Measurements from ENCODE around the gene UBE2D2. TPM values are rescaled to one million over a fixed set of nuclear protein-coding genes. Genes with fewer than 3 reads are reported as not detected.
A peak's percentile ranks its signal among the peaks of the same experiment; 100 is the strongest.

UBE2D2 gene
- total and polyA plus RNA-seq, 2 donors (not counting 1 experiment from before 2014, with no cell fraction given), result 64.3 to 168 TPM

DNA sequence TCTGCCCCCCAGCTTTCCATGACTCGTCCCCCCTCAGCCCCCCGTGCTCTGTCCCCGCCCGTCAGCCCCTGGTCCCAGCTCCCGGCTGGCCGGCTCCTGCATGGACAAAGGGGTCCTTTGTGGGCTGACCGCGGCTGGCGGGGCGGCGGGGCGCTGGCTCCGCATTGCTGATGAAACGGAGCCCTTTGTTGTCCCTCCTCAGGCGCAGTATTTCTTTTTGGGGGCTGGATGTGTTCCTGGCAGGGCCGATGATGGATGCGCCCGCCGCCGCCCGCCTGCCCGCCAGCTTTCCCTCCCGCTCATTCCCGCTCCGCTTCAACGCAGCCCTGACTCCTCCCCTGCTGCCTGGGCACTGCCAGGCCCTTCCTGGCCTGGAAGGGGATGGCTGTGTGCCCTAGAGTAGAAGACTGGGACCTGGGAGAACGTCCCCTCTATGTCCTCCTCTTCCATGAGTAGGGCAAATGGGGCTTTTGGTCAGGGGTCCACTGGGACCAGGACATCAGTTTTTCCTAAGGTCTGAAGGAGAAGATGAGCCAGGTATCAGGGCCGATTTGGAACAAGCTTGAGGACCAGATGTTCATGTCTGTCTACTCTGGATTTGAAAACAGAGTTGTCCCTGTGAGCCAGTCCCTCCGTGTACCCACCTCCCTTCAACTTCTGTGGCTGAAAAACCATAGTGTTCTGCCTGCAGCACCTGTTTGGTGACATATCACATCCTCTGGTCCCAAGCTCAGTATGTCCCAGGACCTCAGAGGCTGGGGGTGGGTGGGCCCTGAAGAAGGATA lies 116.0 kb downstream of the UBE2D2 start:
- H3K4me3 Mint-ChIP-seq, result peak overlapping the region; percentile 5
- no peak overlapping the region for H2AFZ ChIP-seq (ENCODE audit: insufficient read depth, low read depth, low read length, poor library complexity, severe bottlenecking)
- TF ChIP-seq, protein P1, sequence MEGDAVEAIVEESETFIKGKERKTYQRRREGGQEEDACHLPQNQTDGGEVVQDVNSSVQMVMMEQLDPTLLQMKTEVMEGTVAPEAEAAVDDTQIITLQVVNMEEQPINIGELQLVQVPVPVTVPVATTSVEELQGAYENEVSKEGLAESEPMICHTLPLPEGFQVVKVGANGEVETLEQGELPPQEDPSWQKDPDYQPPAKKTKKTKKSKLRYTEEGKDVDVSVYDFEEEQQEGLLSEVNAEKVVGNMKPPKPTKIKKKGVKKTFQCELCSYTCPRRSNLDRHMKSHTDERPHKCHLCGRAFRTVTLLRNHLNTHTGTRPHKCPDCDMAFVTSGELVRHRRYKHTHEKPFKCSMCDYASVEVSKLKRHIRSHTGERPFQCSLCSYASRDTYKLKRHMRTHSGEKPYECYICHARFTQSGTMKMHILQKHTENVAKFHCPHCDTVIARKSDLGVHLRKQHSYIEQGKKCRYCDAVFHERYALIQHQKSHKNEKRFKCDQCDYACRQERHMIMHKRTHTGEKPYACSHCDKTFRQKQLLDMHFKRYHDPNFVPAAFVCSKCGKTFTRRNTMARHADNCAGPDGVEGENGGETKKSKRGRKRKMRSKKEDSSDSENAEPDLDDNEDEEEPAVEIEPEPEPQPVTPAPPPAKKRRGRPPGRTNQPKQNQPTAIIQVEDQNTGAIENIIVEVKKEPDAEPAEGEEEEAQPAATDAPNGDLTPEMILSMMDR (IDR thresholded peaks at IDR 0.05), result no peak
- no peak for TF ChIP-seq EZH2 (IDR thresholded peaks at IDR 0.05; ENCODE audit: borderline replicate concordance, insufficient read depth, low read depth, low read length, poor library complexity, severe bottlenecking)
- H4K20me1 ChIP-seq (ENCODE audit: control insufficient read depth, insufficient read depth, low read length, poor library complexity, severe bottlenecking), result peaks cover 96% of the 10 kb centered on the region
- ATAC-seq (ENCODE audit: low read depth) (no peak), DNase-seq (no peak)
- ChIA-PET CTCF (interaction anchor here (0.7 to 1.7 kb wide), 5 partner anchors 13 to 75 kb away, joined by 3 to 6 read pairs (median 4); no protein-coding TSS in a partner anchor), POLR2A (interaction anchor here (0.6 to 1.5 kb wide), 3 partner anchors 10 to 71 kb away, joined by 3 to 6 read pairs (median 4); no protein-coding TSS in a partner anchor)
- peaks cover 0 to 61% of the 10 kb centered on the region in 2 experiments for H3K36me3 ChIP-seq (replicated peaks in 1 of 2; ENCODE audit: control extremely low read depth in 1 of 2, control insufficient read depth in 1 of 2, extremely low read depth in 1 of 2, insufficient read depth in 2 of 2, low read length in 1 of 2)
- H3K9me3 Mint-ChIP-seq (ENCODE audit: insufficient read depth), result no peaks in the 10 kb centered on the region
- intact Hi-C loops (cut with micrococcal nuclease), result no loop called here
- H3K27me3 ChIP-seq (replicated peaks in 1 of 4; ENCODE audit: control extremely low read depth in 1 of 4, control insufficient read depth in 3 of 4, insufficient read depth in 4 of 4, low read length in 3 of 4), result no peaks in the 10 kb centered on the region
- WGBS (ENCODE audit: insufficient coverage), result 93% methylated on average over 23 of the region's 29 CpGs
- no peak overlapping the region for H3K4me2 ChIP-seq (replicated peaks; ENCODE audit: low read depth, low read length, poor library complexity, severe bottlenecking)
- peaks cover 60% of the 10 kb centered on the region for H3K4me1 Mint-ChIP-seq
- peaks cover 32 to 50% of the 10 kb centered on the region in 2 donors for H3K4me1 ChIP-seq (ENCODE audit: control insufficient read depth in 2 of 2, insufficient read depth in 2 of 2, low read length in 2 of 2)
- H3K27ac Mint-ChIP-seq, result peak overlapping the region; percentile 82
- H3K9me3 ChIP-seq (ENCODE audit: control extremely low read depth in 1 of 3, control insufficient read depth in 2 of 3, insufficient read depth in 1 of 3, low read length in 2 of 3), result no peaks in the 10 kb centered on the region
- no peaks in the 10 kb centered on the region for H3K27me3 Mint-ChIP-seq
- H3K79me2 ChIP-seq (ENCODE audit: control insufficient read depth, insufficient read depth, low read length), result peaks cover 92% of the 10 kb centered on the region
- peak overlapping the region in 1 of 2 donors; percentile 52 for H3K27ac ChIP-seq (ENCODE audit: low read length in 2 of 2)
- H3K9ac ChIP-seq (ENCODE audit: low read length), result no peak overlapping the region
- no peak overlapping the region for H3K4me3 ChIP-seq (ENCODE audit: control extremely low read depth in 1 of 5, extremely low read depth in 1 of 5, insufficient read depth in 1 of 5, low read depth in 2 of 5, low read length in 4 of 5)

Small RNAs within 50 kb of the gene (small RNA-seq; reads per million reads assigned to genes)
- gene RF00019 (ENCODE audit: insufficient read length, low read depth, low replicate concordance), result not detected

Other genes starting within 250 kb of the UBE2D2 start
- 109 and 121 TPM in 2 replicates for gene PAIP2, start 219.5 kb upstream of the UBE2D2 start, total RNA-seq
- gene PAIP2, start 219.5 kb upstream of the UBE2D2 start, polyA plus RNA-seq, result 38.5 and 99.0 TPM in 2 replicates
- 5.8 and 6.4 TPM in 2 replicates for gene SLC23A1, start 178.0 kb upstream of the UBE2D2 start, total RNA-seq
- gene SLC23A1, start 178.0 kb upstream of the UBE2D2 start, polyA plus RNA-seq, result 9.6 and 12.3 TPM in 2 replicates
- 71.8 and 72.2 TPM in 2 replicates for gene MZB1, start 171.4 kb upstream of the UBE2D2 start, total RNA-seq
- 306 and 375 TPM in 2 replicates for gene MZB1, start 171.4 kb upstream of the UBE2D2 start, polyA plus RNA-seq
- 3.0 and 3.7 TPM in 2 replicates for gene PROB1, start 166.2 kb upstream of the UBE2D2 start, total RNA-seq
- 1.1 and 1.2 TPM in 2 replicates for gene PROB1, start 166.2 kb upstream of the UBE2D2 start, polyA plus RNA-seq
- gene SPATA24, start 157.2 kb upstream of the UBE2D2 start, total RNA-seq, result 6.4 and 8.2 TPM in 2 replicates
- gene SPATA24, start 157.2 kb upstream of the UBE2D2 start, polyA plus RNA-seq, result 2.0 and 4.6 TPM in 2 replicates
- gene DNAJC18, start 121.8 kb upstream of the UBE2D2 start, total RNA-seq, result 13.6 and 16.5 TPM in 2 replicates
- gene DNAJC18, start 121.8 kb upstream of the UBE2D2 start, polyA plus RNA-seq, result 2.0 and 2.1 TPM in 2 replicates
- not detected in 2 replicates for gene ECSCR, start 98.6 kb upstream of the UBE2D2 start, total RNA-seq
- gene ECSCR, start 98.6 kb upstream of the UBE2D2 start, polyA plus RNA-seq, result not detected in 2 replicates
- gene SMIM33, start 90.3 kb upstream of the UBE2D2 start, total RNA-seq, result not detected in 2 replicates
- gene SMIM33, start 90.3 kb upstream of the UBE2D2 start, polyA plus RNA-seq, result not detected in 2 replicates
- 0.29 and 1.1 TPM in 2 replicates for gene STING1, start 78.6 kb upstream of the UBE2D2 start, total RNA-seq
- 2.8 and 5.3 TPM in 2 replicates for gene STING1, start 78.6 kb upstream of the UBE2D2 start, polyA plus RNA-seq
- gene CXXC5, start 87.0 kb downstream of the UBE2D2 start, total RNA-seq, result 143 and 161 TPM in 2 replicates
- 92.9 and 126 TPM in 2 replicates for gene CXXC5, start 87.0 kb downstream of the UBE2D2 start, polyA plus RNA-seq
- gene PSD2, start 234.5 kb downstream of the UBE2D2 start, total RNA-seq, result 0.17 TPM in 1 of 2 replicates, not detected in the other
- 0.10 and 0.14 TPM in 2 replicates for gene PSD2, start 234.5 kb downstream of the UBE2D2 start, polyA plus RNA-seq

All from B cell (primary cell).